ENCODE measurements around the gene AZIN2. TPM values are rescaled to one million over a fixed set of nuclear protein-coding genes. Genes with fewer than 3 reads are reported as not detected.
A peak's percentile ranks its signal among the peaks of the same experiment; 100 is the strongest.

Gene AZIN2
- total RNA-seq, 2 donors from 2014 or later = 1.2 to 2.1 TPM

DNA sequence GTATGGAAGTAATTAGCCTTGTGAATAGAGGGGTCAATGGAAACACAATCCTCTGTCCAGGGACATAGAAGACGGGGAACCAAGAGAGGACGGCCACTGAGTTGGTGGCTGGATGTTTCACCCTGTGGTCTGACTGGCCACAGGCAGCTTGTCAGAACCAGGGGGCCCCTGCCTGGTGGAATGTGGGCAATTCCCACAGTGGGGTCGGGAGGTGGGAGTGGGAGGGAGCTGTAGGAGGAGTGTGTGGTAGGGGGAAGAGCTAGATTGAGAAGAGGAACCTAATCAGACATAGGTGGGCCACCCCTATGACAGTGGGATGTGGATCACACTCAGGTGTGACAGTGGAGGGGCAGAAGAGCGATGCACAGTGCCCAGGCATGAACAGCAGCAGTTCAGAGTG lies 69.6 kb downstream of the AZIN2 start:
- Mint-ChIP-seq H3K9me3 (no peaks in the 10 kb centered on the region), H3K27ac (peak overlapping the region; percentile 36 to 62), H3K36me3 (no peaks in the 10 kb centered on the region)
- no peak for ATAC-seq
- no peak for DNase-seq (ENCODE audit: low spot score in 2 of 2)

GRCh38 chr1:33151116-33151515 lies 70.2 kb downstream of the AZIN2 start:
- Mint-ChIP-seq H3K27ac (peak overlapping the region; percentile 62 to 84), H3K9me3 (no peaks in the 10 kb centered on the region), H3K36me3 (no peaks in the 10 kb centered on the region)
- no peak for DNase-seq (ENCODE audit: low spot score in 2 of 2)
- no peak for ATAC-seq

DNA sequence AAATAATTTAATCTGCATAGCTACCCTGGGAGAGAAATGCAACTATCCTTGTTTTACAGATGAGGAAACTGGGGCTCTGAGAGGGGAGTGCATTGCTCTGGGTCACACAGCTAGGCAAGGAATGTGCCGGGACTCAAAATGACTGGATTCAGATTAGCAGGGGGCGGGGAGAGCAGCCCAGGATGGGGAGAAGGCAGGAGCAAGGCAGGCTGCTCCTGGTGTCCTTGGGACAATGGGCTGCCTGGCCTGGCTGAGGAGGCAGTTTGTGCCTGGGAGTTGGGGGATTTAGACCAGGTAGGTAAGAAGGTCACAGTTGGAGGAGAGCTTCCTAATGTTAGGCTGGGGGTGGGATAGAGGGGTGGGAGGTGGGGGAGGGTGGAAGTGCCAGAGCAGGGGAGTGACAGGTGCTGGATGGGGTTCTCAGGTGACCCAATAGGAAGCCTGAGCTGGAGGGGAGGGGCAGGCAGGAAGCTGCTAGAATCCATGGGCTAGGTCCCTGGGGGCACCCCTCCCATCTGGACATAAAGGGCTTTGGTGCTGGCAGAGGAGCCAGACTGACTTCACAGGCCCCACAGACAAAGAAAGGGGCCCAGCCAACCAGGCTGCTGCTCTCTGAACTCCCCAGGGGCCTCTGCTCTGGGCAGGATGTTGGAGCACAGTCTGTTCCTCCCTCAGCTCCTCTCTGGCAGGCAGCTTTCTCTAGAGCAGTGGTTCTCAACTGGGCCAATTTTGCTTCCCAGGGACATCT lies 71.9 kb downstream of the AZIN2 start:
- ATAC-seq (no peak), DNase-seq (ENCODE audit: low spot score in 2 of 2) (no peak)
- no peaks in the 10 kb centered on the region for H3K9me3 Mint-ChIP-seq
- H3K27ac Mint-ChIP-seq = peak overlapping the region in 1 of 2 donors; percentile 57
- no peaks in the 10 kb centered on the region for H3K36me3 Mint-ChIP-seq

DNA sequence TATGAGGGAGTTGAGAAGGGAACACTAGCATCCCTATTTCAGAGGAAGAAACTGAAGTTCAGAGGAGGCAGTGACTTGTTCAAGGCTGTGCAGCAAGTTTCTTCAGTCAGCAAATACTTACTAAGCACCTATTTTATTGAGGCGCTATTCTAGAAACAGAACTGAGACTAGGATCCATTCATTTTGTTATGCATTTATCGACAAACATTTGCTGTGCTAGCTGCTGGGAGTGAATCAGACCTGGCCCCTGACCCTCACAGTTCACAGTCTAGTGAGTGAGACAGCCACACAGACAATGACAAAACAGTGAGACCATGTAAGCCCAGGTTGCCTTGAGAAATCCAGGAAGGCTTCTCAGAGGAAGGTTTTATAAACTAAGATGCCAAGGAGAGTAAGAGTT lies 72.7 kb downstream of the AZIN2 start:
- H3K27ac Mint-ChIP-seq = no peak overlapping the region
- ATAC-seq (no peak), DNase-seq (ENCODE audit: low spot score in 2 of 2) (no peak)
- no peaks in the 10 kb centered on the region for H3K9me3 Mint-ChIP-seq
- no peaks in the 10 kb centered on the region for H3K36me3 Mint-ChIP-seq

GRCh38 chr1:33155877-33156538 lies 75.1 kb downstream of the AZIN2 start:
- DNase-seq (ENCODE audit: low spot score in 2 of 2) (no peak), ATAC-seq (no peak)
- no peaks in the 10 kb centered on the region for H3K36me3 Mint-ChIP-seq
- no peaks in the 10 kb centered on the region for H3K9me3 Mint-ChIP-seq
- H3K27ac Mint-ChIP-seq = peak overlapping the region; percentile 31 to 80

DNA sequence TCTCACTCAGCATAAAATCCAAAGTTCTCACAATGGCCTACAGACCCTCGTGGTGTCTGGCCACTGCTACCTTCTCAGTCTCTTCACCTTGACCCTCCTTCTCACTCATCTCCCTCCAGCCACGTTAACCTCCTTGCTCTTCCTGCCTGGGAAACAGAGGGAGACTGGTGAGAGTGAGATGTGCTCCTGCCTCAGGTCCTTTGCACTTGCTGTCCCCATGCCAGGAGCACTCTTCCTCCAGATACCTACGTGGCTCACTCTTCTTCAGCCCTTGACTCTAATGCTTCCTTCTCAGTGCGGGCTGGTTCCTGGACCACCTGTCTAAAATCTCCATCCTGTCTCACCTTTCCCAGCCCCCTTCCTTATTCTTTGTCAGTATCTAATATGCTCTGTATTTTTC lies 76.2 kb downstream of the AZIN2 start:
- H3K9me3 Mint-ChIP-seq = no peaks in the 10 kb centered on the region
- ATAC-seq = no peak
- H3K36me3 Mint-ChIP-seq = no peaks in the 10 kb centered on the region
- H3K27ac Mint-ChIP-seq = no peak overlapping the region
- DNase-seq (ENCODE audit: low spot score in 2 of 2) = no peak

- Mint-ChIP-seq H3K36me3 (no peaks in the 10 kb centered on the region), H3K27ac (no peak overlapping the region), H3K9me3 (no peaks in the 10 kb centered on the region)
- no peak for ATAC-seq
- DNase-seq (ENCODE audit: low spot score in 2 of 2) = no peak
Measured at GRCh38 chr1:33158366-33158765, 77.4 kb downstream of the AZIN2 start.

DNA sequence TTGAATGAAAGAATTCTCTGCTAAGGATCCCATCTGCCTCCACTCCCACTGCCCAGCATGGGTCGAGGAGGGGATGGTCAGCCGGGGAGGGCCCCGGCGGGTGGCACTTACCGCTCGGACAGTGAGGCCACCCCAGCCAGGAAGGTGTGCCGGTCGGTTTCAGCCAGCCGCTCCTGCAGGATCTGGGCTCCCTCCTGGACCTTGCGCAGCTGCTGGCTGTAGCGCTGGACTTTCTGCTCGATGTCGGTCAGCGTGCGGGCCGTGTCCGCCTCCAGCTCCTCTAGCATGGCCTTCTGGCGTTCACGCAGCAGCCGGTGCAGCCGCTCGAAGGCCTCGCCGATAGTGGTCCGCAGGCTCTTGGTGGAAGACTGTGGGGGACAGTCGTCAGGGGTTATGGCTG lies 78.6 kb downstream of the AZIN2 start:
- H3K27ac Mint-ChIP-seq = no peak overlapping the region

DNA sequence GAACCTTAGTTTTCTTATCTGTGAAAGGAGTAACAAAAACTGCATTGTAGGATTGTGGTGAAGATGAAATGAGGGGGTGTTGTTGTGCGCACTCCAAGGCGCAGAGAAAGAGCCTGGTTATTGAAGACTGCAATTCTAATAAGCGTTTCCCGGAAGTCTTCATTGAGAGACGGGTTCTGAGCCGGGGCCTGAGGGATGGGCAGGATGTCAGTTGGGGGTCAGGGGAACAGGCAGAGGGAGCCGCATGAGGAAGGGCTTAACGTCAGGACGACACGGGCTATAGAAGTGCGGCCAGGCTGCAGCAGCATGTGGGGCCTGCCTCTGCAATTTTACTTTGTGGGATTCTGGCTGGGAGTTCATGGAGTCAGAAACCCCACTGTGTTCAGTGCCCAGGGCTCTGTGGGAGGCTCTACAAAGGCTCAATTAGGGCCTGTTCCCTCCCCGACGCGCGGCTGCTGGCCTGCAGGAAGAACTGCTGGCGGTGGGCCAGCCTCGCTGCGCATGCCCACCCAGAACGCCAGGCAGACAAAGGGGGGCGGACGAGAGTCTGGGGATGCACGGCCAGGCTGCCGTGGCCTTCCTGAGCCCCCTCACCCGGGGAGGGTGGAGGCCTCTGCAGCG lies 80.2 kb downstream of the AZIN2 start:
- no peaks in the 10 kb centered on the region for H3K36me3 Mint-ChIP-seq
- DNase-seq (ENCODE audit: low spot score in 2 of 2) = no peak
- ATAC-seq = no peak
- H3K27ac Mint-ChIP-seq = no peak overlapping the region
- no peaks in the 10 kb centered on the region for H3K9me3 Mint-ChIP-seq

More for the DNA sequence above, 78.6 kb downstream of the AZIN2 start:
- Mint-ChIP-seq H3K36me3 (no peaks in the 10 kb centered on the region), H3K9me3 (no peaks in the 10 kb centered on the region)
- ATAC-seq = no peak
- DNase-seq (ENCODE audit: low spot score in 2 of 2) = no peak

DNA sequence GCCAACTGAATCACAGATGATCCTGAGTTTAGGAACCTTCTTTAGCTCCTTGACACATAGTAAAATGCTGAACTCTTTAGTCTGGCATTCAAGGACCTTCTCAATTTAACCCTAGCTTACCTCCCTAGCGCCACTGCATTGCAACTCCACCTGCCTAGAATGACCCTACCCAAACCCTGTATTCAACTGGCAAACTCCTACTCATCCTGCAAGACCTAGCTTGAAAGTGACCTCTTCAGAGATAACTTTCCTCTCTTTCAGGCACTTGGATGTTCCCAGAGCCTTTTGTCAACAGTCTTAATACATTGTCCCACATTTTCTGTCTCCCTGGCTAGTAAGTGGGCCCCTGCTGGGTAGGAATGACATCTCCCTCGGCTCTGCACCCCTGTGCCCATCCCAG lies 81.2 kb downstream of the AZIN2 start:
- Mint-ChIP-seq H3K9me3 (no peaks in the 10 kb centered on the region), H3K27ac (peak overlapping the region in 1 of 2 donors; percentile 39), H3K36me3 (no peaks in the 10 kb centered on the region)
- no peak for ATAC-seq
- DNase-seq (ENCODE audit: low spot score in 2 of 2) = no peak

DNA sequence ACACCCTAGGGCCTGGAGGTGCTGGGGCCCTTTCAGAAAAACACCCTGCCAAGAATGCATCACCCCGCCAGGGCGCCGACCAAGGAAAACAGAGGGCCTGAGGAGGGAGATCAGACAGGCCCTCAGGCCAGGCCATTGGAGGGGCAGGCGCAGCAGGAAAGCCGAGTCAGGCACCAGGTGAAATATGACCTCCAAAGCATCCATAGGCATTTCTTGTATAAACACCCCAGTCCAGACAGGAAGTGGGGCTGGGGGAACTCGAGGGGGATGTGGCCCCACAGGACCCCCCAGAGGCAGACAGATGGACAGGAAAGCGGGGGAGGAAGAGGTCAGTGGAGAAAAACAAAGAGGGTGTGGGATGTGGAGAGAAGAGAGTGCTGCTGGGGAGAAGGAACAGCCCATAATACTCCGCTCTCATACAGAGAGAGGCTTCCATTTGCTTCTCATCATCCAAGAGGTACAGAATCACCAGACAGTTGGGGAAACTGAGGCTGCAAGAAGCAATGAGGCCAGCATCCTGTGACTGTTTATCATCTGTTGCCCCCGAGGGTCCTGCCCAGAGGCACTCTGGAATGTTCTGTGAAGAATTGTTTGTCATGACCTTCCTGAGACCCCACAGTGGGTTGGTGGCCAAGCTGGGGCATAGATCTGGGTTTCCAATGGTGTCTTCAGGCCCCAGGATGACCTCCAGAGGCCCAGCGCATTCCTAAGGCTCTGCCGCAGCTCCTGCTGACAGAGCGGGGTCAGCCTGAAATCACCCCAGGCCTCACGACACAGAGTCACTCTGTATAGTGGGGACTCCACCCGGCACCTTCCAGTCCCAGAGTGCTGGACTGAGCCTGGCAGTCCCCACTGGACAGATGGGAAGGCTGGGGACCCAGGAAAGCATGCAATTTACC lies 82.9 kb downstream of the AZIN2 start:
- Mint-ChIP-seq H3K27ac (peak overlapping the region in 1 of 2 donors; percentile 1), H3K9me3 (no peaks in the 10 kb centered on the region), H3K36me3 (no peaks in the 10 kb centered on the region)
- DNase-seq (ENCODE audit: low spot score in 2 of 2) = no peak
- ATAC-seq = no peak

DNA sequence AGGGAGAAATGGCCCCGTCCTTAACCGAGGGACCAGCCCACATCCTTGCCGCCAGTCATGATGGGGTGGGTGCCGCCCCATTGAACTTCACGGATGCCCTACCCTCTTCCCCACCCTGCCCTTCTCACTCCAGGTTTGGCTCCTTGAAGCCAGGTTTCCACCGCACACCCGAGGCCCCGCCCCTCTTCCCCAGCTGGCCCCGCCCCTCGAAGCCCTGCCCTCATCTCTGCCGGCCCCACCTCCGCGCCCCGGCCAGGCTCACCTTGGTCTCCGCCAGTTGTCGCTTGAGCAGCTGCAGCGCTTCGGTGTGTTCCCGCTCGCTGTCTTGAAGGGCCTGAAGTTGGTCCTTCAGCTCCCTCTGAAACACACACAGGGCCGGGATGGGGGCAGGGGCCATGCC lies 84.3 kb downstream of the AZIN2 start:
- Mint-ChIP-seq H3K27ac (peak overlapping the region in 1 of 2 donors; percentile 10), H3K36me3 (no peaks in the 10 kb centered on the region), H3K9me3 (no peaks in the 10 kb centered on the region)
- ATAC-seq = no peak
- DNase-seq (ENCODE audit: low spot score in 2 of 2) = no peak

- Mint-ChIP-seq H3K36me3 (no peaks in the 10 kb centered on the region), H3K9me3 (no peaks in the 10 kb centered on the region), H3K27ac (peak overlapping the region in 1 of 2 donors; percentile 48)
- ATAC-seq = no peak
- no peak for DNase-seq (ENCODE audit: low spot score in 2 of 2)
Measured at GRCh38 chr1:33165809-33166208, 84.9 kb downstream of the AZIN2 start.

DNA sequence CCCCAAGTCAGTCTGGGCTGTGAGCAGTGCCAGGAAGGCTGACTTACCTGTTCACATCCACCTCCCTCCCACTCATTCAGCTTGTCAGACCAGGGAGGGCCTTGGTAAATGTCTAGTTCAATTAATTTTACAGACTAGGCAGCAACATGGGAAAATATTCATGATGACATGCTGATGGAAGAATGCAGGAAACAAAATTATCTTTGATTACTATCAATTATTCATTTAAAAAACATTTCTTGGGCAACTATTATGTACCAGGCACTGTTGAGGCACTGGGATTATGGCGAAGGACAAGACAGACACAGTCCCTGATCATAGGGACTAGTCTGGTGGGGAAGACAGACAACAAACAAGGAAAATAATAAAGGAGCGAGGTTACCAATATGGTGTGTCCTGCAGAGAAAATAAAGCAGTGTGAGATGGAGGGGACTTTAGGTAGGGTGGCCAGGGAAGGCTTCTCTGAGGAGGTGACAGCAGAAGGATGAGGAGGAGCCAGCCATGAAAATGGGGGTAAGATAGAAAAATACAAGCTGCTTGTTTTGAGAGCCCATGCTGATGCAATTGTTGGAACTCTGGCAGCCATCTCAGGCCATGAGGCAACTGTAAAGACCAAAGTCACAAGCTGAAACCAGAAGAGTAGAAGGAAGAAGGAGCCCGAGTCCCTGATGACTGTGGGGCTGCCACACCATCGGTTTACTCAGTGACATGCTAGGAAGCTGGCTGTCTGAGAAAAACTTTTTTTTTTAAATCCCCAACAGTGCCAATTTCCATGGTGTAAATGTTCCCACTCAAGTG lies 86.9 kb downstream of the AZIN2 start:
- H3K9me3 Mint-ChIP-seq = no peaks in the 10 kb centered on the region
- peak overlapping the region in 1 of 2 donors; percentile 12 for H3K27ac Mint-ChIP-seq
- no peak for DNase-seq (ENCODE audit: low spot score in 2 of 2)
- no peak for ATAC-seq
- H3K36me3 Mint-ChIP-seq = no peaks in the 10 kb centered on the region

- DNase-seq (ENCODE audit: low spot score in 2 of 2) = no peak
- Mint-ChIP-seq H3K27ac (peak overlapping the region in 1 of 2 donors; percentile 19), H3K36me3 (no peaks in the 10 kb centered on the region), H3K9me3 (no peaks in the 10 kb centered on the region)
- no peak for ATAC-seq
Measured at GRCh38 chr1:33168556-33169289, 87.8 kb downstream of the AZIN2 start.
